Panc1 (cell line): ENCODE measurements around the gene ARHGEF2. TPM values are rescaled to one million over a fixed set of nuclear protein-coding genes. Genes with fewer than 3 reads are reported as not detected.

Source experiments
- ATAC-seq: fragments of 200-7000 bp; cut with Tn5 transposase; 2 replicates; pipeline ENCODE4 v1.9.1; 2020; ENCODE audit warnings: mild to moderate bottlenecking, moderate library complexity
- BruUV-seq: library from RNA; stranded (reverse); fragments of 400-500 nt; replicated peaks from 2 replicates; lab custom pipeline; 2021; lab: Mats Ljungman, UMichigan
- CTCF ChIA-PET: fragments of 300-600 bp; sonication (Branson Sonifier 250); formaldehyde crosslinking; loops from one replicate; lab custom pipeline; 2022; ENCODE audit warnings: antibody characterized with exemption; lab: Charles Lee
- POLR2A ChIA-PET: fragments of 300-600 bp; sonication (Branson Sonifier 250); formaldehyde crosslinking; loops from one replicate; lab custom pipeline; 2022; ENCODE audit warnings: antibody characterized with exemption; lab: Charles Lee
- DNase-seq: peaks from one replicate; pipeline ENCODE4 v3.0.0-alpha.2; 2010; ENCODE audit warnings: low read depth, low spot score
- H3K27ac ChIP-seq: 2 replicates; pipeline ENCODE4 v1.5.1; 2011; ENCODE audit warnings: mild to moderate bottlenecking, low read length, inconsistent platforms
- H3K27me3 ChIP-seq: fragments of 200-500 bp; sonication (Bioruptor generic); 2 replicates; pipeline ENCODE4 v1.6.0; 2014; ENCODE audit warnings: low read length, inconsistent platforms; ENCODE audit not compliant: control insufficient read depth, insufficient read depth
- H3K36me3 ChIP-seq: fragments of 200-500 bp; sonication (Bioruptor generic); 2 replicates; pipeline ENCODE4 v1.5.1; 2014; ENCODE audit warnings: inconsistent platforms, mild to moderate bottlenecking, low read length, moderate library complexity; ENCODE audit not compliant: control insufficient read depth, insufficient read depth
- H3K4me1 ChIP-seq: 2 replicates; pipeline ENCODE4 v1.5.1; 2011; ENCODE audit warnings: inconsistent platforms, mild to moderate bottlenecking, low read length, moderate library complexity; ENCODE audit not compliant: control insufficient read depth, insufficient read depth
- H3K4me3 ChIP-seq, 2 experiments: 2 replicates each; pipeline ENCODE4 v1.5.1; 2011 to 2012; ENCODE audit warnings: low read depth in 2 of 2, low read length in 2 of 2, mild to moderate bottlenecking in 2 of 2, inconsistent platforms in 1 of 2, moderate library complexity in 1 of 2
- H3K9me3 ChIP-seq: fragments of 200-500 bp; sonication (Bioruptor generic); 2 replicates; pipeline ENCODE4 v1.5.1; 2014; ENCODE audit warnings: low read depth, mild to moderate bottlenecking, inconsistent platforms, low read length, moderate library complexity; ENCODE audit not compliant: control insufficient read depth, insufficient read depth
- POLR2AphosphoS5 ChIP-seq: IDR thresholded peaks from 2 replicates; pipeline ENCODE4 v1.6.1; 2012; ENCODE audit warnings: mild to moderate bottlenecking, low read depth, low read length, moderate library complexity
- SIN3A ChIP-seq: IDR thresholded peaks from 2 replicates; pipeline ENCODE4 v1.6.1; 2012; ENCODE audit warnings: low read depth, mild to moderate bottlenecking, low read length, moderate library complexity, borderline replicate concordance; ENCODE audit not compliant: insufficient read depth
- TCF7L2 ChIP-seq: IDR thresholded peaks from 2 replicates; pipeline ENCODE4 v1.6.1; 2011; ENCODE audit warnings: mild to moderate bottlenecking, low read depth, low read length, inconsistent platforms
- in situ Hi-C: cut with HindIII; loops from 2 replicates; pipeline ENCODE4 v1.10.0; 2016; ENCODE audit warnings: low sequenced_read_pairs, low pct_unique_long_range_greater_than_20kb
- intact Hi-C: fragments of 100-400 bp; cut with micrococcal nuclease; formaldehyde crosslinking; loops from one replicate; pipeline ENCODE4 v1.10.0; 2022; ENCODE audit not compliant: unreplicated experiment
- total RNA-seq: library from RNA; stranded (reverse); gene quantifications from one replicate; pipeline ENCODE4 v1.2.1, GENCODE V29; 2021; ENCODE audit not compliant: unreplicated experiment
- TF ChIP-seq, protein P1 (sequence below), 2 experiments: IDR thresholded peaks; 2 replicates each; pipeline ENCODE4 v1.6.1; 2011 to 2012; ENCODE audit warnings: low read depth in 2 of 2, control low read depth in 1 of 2, low read length in 1 of 2, mild to moderate bottlenecking in 1 of 2, moderate library complexity in 1 of 2; ENCODE audit not compliant: insufficient read depth in 1 of 2
- TF ChIP-seq, protein P2 (sequence below): fragments of 450-650 bp; IDR thresholded peaks from 2 replicates; pipeline ENCODE4 v1.5.1; 2017; ENCODE audit warnings: mild to moderate bottlenecking

ARHGEF2 gene
- total RNA-seq, 1 experiment from 2014 or later = 87.0 TPM

DNA sequence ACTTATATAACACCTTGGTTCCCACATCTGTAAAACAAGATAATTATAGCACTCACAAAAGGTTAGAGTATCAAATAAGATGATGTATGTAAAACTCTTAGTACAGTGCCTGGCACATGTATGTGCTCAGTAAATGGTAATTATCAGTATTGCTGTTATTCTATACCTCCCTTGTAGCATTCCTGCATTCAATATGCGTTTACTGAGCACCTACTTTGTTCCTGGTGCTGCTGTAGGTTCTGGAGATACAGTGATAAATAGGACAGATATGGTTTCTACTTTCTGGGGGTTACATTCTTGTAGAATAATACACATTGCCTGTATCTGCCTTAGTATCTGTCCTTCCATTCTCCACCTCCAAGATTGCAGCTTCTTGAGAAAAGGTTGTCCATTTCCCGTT, 43.6 kb upstream of the ARHGEF2 start:
- no peak overlapping the region for H3K4me3 ChIP-seq
- CTCF ChIA-PET = no interaction called here
- ATAC-seq = no peak
- POLR2A ChIA-PET = no interaction called here
- H3K4me1 ChIP-seq = peaks cover 6% of the 10 kb centered on the region; the same call in 1 of the 2 replicates
- in situ Hi-C loops (no loop called here), intact Hi-C loops (no loop called here)
- no peaks in the 10 kb centered on the region for H3K9me3 ChIP-seq
- no TSS peak for BruUV-seq
- H3K27me3 ChIP-seq = no peaks in the 10 kb centered on the region
- H3K27ac ChIP-seq = no peak overlapping the region
- H3K36me3 ChIP-seq = peaks cover 4% of the 10 kb centered on the region; the same call in 1 of the 2 replicates
- no peak for DNase-seq
- no peak for TF ChIP-seq SIN3A
- no peak for TF ChIP-seq TCF7L2
- TF ChIP-seq POLR2AphosphoS5 = no peak
- TF ChIP-seq, protein P1, sequence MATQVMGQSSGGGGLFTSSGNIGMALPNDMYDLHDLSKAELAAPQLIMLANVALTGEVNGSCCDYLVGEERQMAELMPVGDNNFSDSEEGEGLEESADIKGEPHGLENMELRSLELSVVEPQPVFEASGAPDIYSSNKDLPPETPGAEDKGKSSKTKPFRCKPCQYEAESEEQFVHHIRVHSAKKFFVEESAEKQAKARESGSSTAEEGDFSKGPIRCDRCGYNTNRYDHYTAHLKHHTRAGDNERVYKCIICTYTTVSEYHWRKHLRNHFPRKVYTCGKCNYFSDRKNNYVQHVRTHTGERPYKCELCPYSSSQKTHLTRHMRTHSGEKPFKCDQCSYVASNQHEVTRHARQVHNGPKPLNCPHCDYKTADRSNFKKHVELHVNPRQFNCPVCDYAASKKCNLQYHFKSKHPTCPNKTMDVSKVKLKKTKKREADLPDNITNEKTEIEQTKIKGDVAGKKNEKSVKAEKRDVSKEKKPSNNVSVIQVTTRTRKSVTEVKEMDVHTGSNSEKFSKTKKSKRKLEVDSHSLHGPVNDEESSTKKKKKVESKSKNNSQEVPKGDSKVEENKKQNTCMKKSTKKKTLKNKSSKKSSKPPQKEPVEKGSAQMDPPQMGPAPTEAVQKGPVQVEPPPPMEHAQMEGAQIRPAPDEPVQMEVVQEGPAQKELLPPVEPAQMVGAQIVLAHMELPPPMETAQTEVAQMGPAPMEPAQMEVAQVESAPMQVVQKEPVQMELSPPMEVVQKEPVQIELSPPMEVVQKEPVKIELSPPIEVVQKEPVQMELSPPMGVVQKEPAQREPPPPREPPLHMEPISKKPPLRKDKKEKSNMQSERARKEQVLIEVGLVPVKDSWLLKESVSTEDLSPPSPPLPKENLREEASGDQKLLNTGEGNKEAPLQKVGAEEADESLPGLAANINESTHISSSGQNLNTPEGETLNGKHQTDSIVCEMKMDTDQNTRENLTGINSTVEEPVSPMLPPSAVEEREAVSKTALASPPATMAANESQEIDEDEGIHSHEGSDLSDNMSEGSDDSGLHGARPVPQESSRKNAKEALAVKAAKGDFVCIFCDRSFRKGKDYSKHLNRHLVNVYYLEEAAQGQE (IDR thresholded peaks at IDR 0.05; ENCODE audit: insufficient read depth in 1 of 2, low read depth in 2 of 2, low read length in 1 of 2) = no peak
- TF ChIP-seq, protein P2, sequence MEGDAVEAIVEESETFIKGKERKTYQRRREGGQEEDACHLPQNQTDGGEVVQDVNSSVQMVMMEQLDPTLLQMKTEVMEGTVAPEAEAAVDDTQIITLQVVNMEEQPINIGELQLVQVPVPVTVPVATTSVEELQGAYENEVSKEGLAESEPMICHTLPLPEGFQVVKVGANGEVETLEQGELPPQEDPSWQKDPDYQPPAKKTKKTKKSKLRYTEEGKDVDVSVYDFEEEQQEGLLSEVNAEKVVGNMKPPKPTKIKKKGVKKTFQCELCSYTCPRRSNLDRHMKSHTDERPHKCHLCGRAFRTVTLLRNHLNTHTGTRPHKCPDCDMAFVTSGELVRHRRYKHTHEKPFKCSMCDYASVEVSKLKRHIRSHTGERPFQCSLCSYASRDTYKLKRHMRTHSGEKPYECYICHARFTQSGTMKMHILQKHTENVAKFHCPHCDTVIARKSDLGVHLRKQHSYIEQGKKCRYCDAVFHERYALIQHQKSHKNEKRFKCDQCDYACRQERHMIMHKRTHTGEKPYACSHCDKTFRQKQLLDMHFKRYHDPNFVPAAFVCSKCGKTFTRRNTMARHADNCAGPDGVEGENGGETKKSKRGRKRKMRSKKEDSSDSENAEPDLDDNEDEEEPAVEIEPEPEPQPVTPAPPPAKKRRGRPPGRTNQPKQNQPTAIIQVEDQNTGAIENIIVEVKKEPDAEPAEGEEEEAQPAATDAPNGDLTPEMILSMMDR = no peak

DNA sequence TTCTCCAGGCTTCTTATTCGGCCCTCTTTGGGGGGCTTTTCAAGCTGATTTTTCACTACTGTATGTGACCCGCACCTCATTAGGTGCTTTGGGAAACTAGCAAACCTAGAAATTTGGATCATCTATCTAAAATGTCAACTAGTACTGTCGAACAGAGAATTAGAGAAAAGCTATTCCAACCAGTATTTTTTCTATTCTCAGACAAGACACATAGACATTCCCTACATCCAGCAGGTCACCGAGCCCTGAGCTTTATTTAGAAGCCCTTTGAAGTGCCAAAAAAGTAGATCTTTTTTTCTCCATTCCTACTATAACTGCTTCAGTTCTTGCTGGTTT, 42.7 kb upstream of the ARHGEF2 start:
- intact Hi-C loops (no loop called here), in situ Hi-C loops (no loop called here)
- peaks cover 4% of the 10 kb centered on the region; the same call in 1 of the 2 replicates for H3K36me3 ChIP-seq
- ChIA-PET POLR2A (interaction anchor here (0.6 kb wide), 1 partner anchor 378 kb away, joined by 8 read pairs; no protein-coding TSS in a partner anchor), CTCF (no interaction called here)
- peaks cover 6% of the 10 kb centered on the region; the same call in 1 of the 2 replicates for H3K4me1 ChIP-seq
- ATAC-seq = no peak
- TF ChIP-seq TCF7L2 (peak; percentile 13), POLR2AphosphoS5 (no peak)
- BruUV-seq = no TSS peak
- peak overlapping the region; percentile 70 to 89 for H3K4me3 ChIP-seq
- H3K27ac ChIP-seq = no peak overlapping the region; the same call in 1 of the 2 replicates
- no peaks in the 10 kb centered on the region for H3K27me3 ChIP-seq
- no peak for DNase-seq
- no peaks in the 10 kb centered on the region for H3K9me3 ChIP-seq

DNA sequence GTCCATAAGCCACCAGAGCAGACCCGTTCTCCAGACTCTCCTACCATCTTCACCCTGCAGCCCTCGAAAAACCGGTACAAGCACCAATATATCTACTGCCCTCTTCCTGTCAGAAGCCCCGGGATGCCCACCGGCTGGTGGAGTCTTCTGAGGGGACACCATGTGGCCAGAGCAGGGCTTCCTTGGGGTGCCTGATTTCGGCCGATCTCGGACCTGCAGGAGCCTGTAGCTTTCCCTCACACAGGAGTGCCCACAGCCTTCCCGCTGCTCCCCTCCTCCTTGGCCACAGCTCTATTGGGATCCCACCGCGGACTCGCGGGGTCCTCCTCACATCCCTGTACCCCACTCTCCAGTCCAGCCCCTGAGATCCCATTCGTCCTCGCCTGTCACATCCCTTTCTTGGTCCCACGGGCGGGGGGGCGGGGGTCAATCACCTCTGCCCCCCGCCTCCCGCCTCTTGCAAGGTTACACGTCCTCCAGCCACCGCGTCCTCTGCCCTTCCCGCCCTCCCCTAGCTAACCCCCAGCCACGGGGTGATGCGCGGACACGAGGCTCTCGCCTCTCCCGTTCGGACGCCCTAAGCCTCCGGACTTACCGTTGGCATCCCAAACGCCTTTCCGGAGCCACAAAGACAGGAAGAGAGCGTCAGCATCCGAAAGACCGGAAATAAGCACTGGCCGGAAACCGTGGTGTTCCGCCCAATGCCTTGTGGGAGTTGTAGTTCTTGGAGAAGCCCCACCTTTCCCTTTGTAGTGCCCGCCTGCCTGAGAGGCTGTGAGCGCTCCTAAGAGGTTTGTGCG, 42.1 kb upstream of the ARHGEF2 start, which contains the start of gene SSR2:
Gene SSR2 (minus strand): TSS at position 659 of the 800 bp plus-strand sequence. CDS start 784 bp downstream, outside the sequence.
- CTCF ChIA-PET = no interaction called here
- ATAC-seq (peak; percentile 99), DNase-seq (peak; percentile 78)
- H3K4me1 ChIP-seq = peaks cover 6% of the 10 kb centered on the region; the same call in 1 of the 2 replicates
- no peaks in the 10 kb centered on the region for H3K27me3 ChIP-seq
- H3K36me3 ChIP-seq = peaks cover 4% of the 10 kb centered on the region; the same call in 1 of the 2 replicates
- in situ Hi-C loops (no loop called here), intact Hi-C loops (no loop called here)
- no TSS peak for BruUV-seq
- POLR2A ChIA-PET = interaction anchor here (0.6 kb wide), 1 partner anchor 379 kb away, joined by 8 read pairs; no protein-coding TSS in a partner anchor
- H3K27ac ChIP-seq = peak within 1 kb of the TSS; percentile 81
- TF ChIP-seq TCF7L2 (peak; percentile 100), SIN3A (peak; percentile 78; the same call in 1 of the 2 replicates), POLR2AphosphoS5 (peak; percentile 95)
- TF ChIP-seq, protein P2 = no peak
- TF ChIP-seq, protein P1 (IDR thresholded peaks at IDR 0.05; ENCODE audit: insufficient read depth in 1 of 2, low read depth in 2 of 2, low read length in 1 of 2) = no peak
- H3K9me3 ChIP-seq = no peaks in the 10 kb centered on the region
- H3K4me3 ChIP-seq = peak within 1 kb of the TSS; percentile 70 to 89
